AG04450 (cell line): ENCODE results near the gene EEIG2. TPM values are rescaled to one million over a fixed set of nuclear protein-coding genes. Genes with fewer than 3 reads are reported as not detected.
A peak's percentile ranks its signal among the peaks of the same experiment; 100 is the strongest.

ENCODE experiments used
- CTCF ChIA-PET: fragments of 300-600, 350-600 bp; formaldehyde crosslinking; extraction: SDS; loops from one replicate; lab custom pipeline; 2022; ENCODE audit warnings: antibody characterized with exemption, inconsistent platforms; lab: Charles Lee
- POLR2A ChIA-PET: fragments of 350-600 bp; formaldehyde crosslinking; extraction: SDS; loops from one replicate; lab custom pipeline; 2021; ENCODE audit warnings: antibody characterized with exemption, inconsistent platforms; lab: Yijun Ruan, JAX
- DNase-seq: peaks from one replicate; pipeline ENCODE4 v3.0.0-alpha.2; 2011; ENCODE audit warnings: low read depth, low spot score
- H3K27ac ChIP-seq: one replicate; pipeline ENCODE4 v1.5.1; 2012; ENCODE audit warnings: low read depth, low read length, control low read depth
- H3K27me3 ChIP-seq: one replicate; pipeline ENCODE4 v1.6.0; 2012; ENCODE audit warnings: low read length; ENCODE audit not compliant: control insufficient read depth, insufficient read depth
- H3K4me3 ChIP-seq: 2 replicates; pipeline ENCODE4 v1.5.1; 2011; ENCODE audit warnings: mild to moderate bottlenecking, low read depth, low read length, control low read depth
- H3K9me3 ChIP-seq: 2 replicates; pipeline ENCODE4 v1.5.1; 2012; ENCODE audit warnings: low read length; ENCODE audit not compliant: control insufficient read depth, insufficient read depth
- polyA plus RNA-seq: library from polyadenylated mRNA; depleted of rRNA; stranded (reverse); fragments of >200 nt; gene quantifications from 2 replicates; pipeline ENCODE4 v1.2.3, GENCODE V29; 2011
- TF ChIP-seq, protein P1 (sequence below): IDR thresholded peaks from 2 replicates; pipeline ENCODE4 v1.5.1; 2011; ENCODE audit warnings: low read depth, low read length, control low read depth, inconsistent platforms

Gene EEIG2
- polyA plus RNA-seq, 1 experiment: 6.1 TPM

DNA sequence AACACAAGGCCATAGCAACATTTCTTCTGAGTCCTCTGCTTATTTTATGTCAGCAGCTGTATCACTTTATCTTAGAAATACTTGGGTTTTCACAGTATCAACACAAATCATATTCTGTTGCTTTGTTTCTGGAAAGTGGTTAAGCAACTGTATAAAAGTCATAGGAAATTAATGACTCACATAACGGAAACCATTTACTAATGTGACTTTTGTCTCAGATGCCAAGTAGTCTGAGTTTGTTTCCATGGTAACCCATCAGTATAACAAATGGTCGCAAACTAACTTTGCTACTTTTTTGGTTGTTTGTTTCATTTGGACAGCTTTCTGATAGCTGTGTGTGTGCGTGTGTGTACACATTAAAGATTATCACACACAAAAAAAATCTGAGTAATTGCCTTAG, 31.1 kb downstream of the EEIG2 start:
- H3K27me3 ChIP-seq: no peaks in the 10 kb centered on the region
- TF ChIP-seq, protein P1, sequence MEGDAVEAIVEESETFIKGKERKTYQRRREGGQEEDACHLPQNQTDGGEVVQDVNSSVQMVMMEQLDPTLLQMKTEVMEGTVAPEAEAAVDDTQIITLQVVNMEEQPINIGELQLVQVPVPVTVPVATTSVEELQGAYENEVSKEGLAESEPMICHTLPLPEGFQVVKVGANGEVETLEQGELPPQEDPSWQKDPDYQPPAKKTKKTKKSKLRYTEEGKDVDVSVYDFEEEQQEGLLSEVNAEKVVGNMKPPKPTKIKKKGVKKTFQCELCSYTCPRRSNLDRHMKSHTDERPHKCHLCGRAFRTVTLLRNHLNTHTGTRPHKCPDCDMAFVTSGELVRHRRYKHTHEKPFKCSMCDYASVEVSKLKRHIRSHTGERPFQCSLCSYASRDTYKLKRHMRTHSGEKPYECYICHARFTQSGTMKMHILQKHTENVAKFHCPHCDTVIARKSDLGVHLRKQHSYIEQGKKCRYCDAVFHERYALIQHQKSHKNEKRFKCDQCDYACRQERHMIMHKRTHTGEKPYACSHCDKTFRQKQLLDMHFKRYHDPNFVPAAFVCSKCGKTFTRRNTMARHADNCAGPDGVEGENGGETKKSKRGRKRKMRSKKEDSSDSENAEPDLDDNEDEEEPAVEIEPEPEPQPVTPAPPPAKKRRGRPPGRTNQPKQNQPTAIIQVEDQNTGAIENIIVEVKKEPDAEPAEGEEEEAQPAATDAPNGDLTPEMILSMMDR: no peak
- ChIA-PET CTCF (interaction anchor here (1.4 to 2.6 kb wide), 2 partner anchors 31 to 32 kb away, joined by 4 to 9 read pairs; partner anchors contain the start of gene EEIG2), POLR2A (interaction anchor here (1.1 kb wide), 1 partner anchor 31 kb away, joined by 3 read pairs; the partner anchor contains the start of gene EEIG2)
- H3K9me3 ChIP-seq: no peaks in the 10 kb centered on the region
- H3K27ac ChIP-seq: no peak overlapping the region
- H3K4me3 ChIP-seq: no peak overlapping the region
- DNase-seq: peak; percentile 80

DNA sequence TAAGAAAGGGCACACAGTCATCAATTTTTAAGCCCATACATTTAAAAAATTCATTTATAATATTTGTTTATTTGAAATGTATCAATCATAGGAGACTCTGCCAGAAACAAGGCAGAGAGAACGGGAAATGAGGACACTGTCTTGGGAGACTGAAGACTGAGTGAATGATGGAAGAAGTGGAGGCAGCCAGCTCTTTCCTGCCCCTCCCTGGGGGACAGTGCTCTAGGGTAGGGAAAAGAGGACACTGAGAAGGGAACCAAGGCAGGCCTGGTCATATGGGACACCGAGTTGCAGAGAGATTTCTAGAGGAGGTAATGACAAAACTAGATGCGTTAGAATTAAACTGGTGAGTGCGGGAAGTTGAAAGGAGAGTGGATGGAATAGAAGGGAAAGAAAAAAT, 31.6 kb downstream of the EEIG2 start:
- DNase-seq: no peak
- Histone ChIP-seq H3K27ac (no peak overlapping the region), H3K9me3 (no peaks in the 10 kb centered on the region), H3K4me3 (no peak overlapping the region), H3K27me3 (no peaks in the 10 kb centered on the region)
- TF ChIP-seq, protein P1: no peak
- ChIA-PET CTCF (interaction anchor here (1.8 to 2.6 kb wide), 2 partner anchors 32 to 52 kb away, joined by 5 to 9 read pairs; partner anchors contain the start of gene EEIG2), POLR2A (no interaction called here)

GRCh38 chr1:108592030-108592759, 32.3 kb downstream of the EEIG2 start:
- ChIA-PET POLR2A (no interaction called here), CTCF (interaction anchor here (1.1 to 2.6 kb wide), 3 partner anchors 32 to 91 kb away, joined by 3 to 9 read pairs (median 5); partner anchors contain the start of gene EEIG2)
- DNase-seq: no peak
- TF ChIP-seq, protein P1: no peak
- Histone ChIP-seq H3K9me3 (no peaks in the 10 kb centered on the region), H3K27ac (no peak overlapping the region), H3K4me3 (no peak overlapping the region), H3K27me3 (no peaks in the 10 kb centered on the region)

DNA sequence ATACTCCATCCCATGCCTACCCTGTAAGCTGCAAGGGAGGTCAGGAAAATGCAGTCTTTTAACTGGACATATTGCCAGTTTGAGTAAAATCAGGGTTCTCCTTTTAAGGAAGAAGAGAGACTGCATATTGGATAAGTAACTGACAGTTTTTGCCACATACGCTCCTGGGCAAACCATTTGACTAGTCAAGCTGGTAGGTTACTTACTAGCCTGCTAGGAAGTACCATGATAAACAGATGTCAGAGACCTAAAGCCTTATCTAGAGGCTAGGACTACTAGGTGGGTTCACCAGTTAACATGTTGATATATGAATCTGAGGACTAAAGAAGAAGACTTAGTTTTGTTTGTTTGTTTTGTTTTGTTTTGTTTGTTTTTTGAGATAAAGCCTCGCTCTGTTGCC, 33.5 kb downstream of the EEIG2 start:
- ChIA-PET POLR2A (no interaction called here), CTCF (interaction anchor here (1.1 to 2.6 kb wide), 3 partner anchors 34 to 89 kb away, joined by 3 to 9 read pairs (median 5); partner anchors contain the start of gene EEIG2)
- TF ChIP-seq, protein P1: no peak
- no peak overlapping the region for H3K4me3 ChIP-seq
- H3K9me3 ChIP-seq: no peaks in the 10 kb centered on the region
- DNase-seq: no peak
- H3K27ac ChIP-seq: no peak overlapping the region
- H3K27me3 ChIP-seq: no peaks in the 10 kb centered on the region

GRCh38 chr1:108595507-108595906, 35.6 kb downstream of the EEIG2 start:
- no peak for DNase-seq

More at GRCh38 chr1:108595507-108595906, 35.6 kb downstream of the EEIG2 start:
- Histone ChIP-seq H3K27me3 (no peaks in the 10 kb centered on the region), H3K27ac (no peak overlapping the region), H3K4me3 (no peak overlapping the region), H3K9me3 (no peaks in the 10 kb centered on the region)
- ChIA-PET CTCF (interaction anchor here (0.6 to 1.4 kb wide), 3 partner anchors 36 to 813 kb away, joined by 4 to 10 read pairs (median 4); partner anchors contain the start of gene EEIG2), POLR2A (interaction anchor here (0.5 kb wide), 1 partner anchor 9 kb away, joined by 9 read pairs; no protein-coding TSS in a partner anchor)
- TF ChIP-seq, protein P1: no peak
